ENCODE measurements around the gene MATN4.

The MATN4 gene

DNA sequence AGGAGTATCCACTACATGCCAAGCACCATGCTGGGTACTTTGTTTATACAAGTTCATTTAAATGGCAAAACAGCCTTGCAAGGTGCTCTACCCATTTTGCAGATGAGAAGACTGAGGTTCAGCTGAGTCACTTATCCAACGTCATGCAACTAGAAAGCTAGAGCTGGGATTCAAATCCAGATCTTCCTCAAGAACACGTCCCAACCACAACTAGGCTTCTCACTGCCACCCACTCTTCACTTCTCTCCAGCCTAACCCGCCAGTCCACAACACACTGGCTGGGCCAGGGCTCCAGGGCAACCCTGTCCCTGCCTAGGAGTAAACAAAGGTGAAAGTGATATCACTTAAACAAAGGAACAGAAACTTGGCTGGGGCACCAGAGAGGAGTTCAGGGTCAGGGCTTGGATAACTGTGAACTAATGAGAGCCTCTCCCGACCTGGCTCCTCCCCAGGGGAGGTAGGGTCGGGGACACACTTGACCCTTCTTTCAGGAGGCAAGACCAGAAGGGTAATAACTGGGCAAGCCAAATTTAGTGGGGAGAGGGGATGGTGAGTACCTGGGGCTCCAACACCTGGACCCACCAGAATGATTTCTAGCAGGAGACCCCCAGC lies 32.2 kb upstream of the MATN4 start:
- no peak for DNase-seq

DNA sequence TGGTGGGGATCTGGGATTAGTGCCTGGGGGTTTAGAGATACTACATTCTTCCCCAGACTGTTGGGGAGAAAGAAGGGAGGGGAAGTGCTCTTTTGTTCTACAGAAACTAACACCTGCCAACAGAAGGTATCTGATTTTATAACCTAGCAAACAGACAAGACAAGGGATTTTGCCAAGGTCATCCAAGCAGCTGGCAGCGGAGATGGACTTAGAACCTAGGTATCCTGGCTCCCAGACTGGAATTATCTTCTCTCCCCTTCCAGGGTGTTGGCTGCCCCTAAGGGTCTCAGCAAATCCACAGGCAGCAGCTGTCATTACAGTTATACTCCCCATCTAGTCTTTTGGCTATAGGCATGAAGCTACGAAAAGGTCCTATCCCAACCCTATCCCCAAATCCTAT lies 31.7 kb upstream of the MATN4 start:
- DNase-seq, result no peak

DNA sequence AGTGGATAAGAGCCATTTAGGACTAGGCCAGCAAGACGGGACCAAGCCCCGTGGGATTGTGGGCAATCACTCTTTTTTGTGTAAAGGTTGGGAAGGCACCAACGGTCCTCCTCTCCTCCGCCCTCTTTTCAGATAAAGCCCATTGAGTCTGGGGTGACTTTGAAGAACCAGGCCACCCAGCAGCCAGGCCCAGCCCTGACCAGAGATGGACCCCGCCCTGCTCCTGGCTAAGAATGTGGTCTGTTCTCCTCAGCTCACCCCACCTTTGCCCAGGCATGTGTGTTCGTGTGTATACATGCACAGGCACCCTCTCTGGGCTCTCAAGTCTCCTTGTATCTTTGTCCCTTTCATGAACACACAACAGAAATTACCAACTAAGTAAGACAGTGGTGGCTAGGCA lies 31.0 kb upstream of the MATN4 start:
- peak; percentile 89 for DNase-seq

DNA sequence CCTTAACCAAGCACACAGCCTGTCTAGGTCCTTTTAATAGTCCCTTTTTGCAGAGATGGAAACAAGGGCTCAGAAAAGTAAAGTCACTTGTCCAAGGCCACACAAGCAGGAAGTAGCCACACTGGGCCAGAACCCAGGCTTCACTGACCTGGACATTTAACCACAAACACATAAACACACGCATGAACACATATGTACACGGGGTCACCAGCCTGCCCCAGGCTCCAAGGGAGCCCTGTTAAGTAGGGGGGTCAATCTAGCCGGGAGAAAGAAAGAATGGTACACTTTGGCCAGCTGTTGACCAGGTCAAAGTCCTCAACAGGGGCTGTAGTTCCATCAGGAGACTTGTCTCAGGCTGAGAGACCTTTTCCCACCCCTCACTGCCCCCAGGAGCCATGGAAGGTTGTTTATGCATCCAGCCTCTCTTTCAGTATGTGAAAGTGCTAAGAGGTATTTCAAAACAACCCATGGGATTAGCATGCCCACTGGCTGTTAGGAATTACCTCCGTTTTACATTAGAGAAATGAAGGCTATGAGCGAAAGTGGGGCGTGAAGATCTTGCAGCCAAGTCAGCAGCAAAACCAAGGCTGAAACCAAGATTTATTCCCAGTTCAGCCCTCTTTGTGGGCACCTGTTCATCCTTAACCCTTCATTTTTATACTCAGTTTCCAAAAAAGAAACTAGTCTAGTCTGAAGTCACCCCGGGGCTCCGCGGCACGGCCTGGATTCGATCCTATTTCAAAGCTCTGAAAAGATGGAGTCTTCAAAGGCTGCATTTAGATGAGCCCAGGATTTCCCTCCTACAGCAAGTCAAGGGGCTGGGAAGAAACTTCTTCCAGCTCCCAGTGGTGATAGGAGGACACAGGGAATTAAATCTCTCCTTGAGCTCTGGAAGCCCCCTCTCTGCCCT lies 30.3 kb upstream of the MATN4 start:
- no peak for DNase-seq

DNA sequence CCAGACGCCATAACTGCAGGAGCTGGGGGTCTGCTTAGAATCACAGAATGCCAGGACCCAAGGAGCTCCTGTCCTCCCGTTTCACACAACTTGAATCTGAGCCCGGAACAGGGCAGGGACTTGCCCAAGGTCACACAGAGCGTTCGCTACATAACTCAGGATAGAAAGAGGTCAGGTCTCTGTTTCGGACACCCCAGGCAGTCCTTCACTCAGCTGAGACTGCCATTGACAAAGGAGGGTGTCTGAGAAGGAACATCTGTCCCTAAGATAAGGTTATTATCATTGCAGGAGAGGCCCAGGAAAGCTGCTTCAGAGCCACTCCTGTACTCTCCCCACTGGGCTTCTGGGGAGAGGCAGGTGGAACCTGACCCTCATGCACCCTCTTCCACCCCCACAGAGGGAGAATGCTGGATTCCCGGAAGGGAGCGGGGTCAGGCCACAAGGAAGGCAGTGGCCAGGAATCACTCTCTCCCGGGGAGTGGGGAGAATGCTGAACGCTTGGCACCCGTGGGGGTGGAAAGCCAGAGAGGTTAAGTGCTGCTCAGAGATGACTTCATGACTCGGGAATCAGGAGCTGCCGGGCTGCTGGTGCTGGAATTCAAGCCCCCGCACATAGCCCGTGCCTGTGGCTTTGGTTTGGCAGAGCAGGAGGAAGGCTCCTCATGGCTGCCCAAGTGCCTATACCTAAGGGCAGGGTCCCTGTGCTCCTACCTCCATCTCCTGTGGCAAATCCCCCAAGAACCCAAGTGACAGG lies 29.4 kb upstream of the MATN4 start:
- peak; percentile 75 for DNase-seq

DNA sequence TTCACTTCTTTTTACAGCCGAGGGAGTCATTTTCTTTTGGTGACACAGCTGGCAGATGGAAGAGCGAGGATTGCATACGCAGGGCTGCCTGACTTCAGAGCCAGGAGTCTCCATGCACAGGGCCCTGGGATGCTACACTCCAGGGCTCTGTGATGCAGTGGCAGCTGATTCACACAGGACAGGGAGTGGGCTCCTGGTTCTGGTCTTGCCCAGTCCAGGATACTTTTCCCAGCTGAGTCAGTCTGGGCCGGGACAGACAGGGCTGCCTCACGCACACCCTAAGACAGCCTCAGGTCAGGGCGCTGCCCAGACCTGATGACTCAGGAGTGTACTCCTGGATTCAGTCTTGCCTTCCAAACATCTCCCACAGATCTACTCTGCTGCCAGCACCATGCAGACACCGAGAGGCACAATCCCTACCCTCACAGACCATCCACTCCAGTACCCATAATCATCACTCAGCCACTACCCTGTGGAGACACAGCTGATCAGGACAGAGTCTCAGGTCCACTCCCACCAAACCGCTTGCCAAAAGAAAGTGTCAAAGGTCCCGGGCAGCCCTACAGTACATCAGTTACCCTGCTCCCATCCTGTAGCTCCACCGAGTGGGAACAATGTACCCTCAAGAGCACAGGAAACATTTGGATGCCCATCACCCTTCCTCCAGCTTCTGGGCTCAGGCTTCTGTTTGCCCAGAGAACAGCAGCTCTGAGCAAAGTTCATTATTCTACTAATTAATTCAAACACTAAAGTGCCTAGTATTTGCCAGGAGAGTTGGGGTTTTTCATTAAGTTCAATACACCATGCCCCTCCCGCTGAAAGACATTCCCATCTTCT lies 28.6 kb upstream of the MATN4 start:
- no peak for DNase-seq

DNA sequence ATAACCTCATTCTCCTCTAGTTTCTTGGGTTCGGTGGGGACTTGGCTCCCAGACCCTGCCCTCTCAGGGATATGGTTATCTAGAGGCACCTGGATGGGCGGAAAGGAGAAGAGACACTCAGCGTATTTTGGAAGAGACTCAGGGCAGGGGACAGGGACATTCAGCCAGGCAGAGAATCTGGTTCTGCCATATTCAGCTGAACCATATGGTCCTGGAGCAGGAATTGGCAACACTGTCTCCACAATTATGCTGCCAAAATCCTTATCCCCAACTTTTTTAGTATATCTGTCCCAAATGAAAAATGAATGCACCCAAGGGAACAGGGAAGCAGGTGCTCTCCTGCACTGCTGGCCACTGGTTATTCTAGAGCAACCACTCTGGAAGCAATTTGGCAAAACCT lies 22.4 kb upstream of the MATN4 start:
- DNase-seq, result no peak

DNA sequence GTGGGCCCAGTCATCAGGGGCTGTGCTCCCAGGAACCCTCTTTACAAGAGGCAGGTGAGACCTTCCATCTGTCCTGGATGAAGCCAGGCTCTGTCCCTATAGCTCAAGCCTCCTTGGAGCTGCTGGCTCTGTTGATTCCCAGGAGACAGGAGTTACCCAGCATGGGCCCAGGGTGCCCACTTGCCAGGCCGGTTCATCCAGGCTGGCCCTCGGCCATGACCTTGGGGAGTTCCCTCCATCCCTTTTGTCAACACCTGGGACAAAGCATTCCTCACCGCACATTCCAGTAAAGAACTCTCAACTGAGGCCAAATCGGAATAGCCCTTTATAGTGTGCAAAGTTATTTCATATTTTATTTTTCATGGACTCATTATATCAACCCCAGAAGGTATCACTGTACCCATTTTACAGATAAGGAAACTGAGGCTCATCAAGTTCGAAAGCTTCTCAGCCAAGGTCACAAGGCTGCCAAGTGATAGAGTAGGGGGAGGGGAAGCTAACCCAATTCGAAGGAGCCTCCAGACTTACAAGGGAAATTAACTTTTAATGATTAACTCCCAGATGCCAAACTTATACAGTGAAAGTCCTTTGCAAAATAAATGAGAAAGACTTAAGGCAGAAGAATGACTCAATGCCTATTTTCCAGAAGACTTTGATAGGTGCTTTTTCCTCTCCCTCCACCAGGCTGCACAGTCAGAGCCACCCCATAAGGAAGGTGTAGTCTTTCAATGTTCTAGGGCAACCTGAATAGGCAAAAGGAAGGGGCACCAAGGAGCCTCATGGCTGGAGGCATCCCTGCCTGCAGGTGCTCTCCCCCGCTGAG lies 21.6 kb upstream of the MATN4 start:
- DNase-seq, result no peak

DNA sequence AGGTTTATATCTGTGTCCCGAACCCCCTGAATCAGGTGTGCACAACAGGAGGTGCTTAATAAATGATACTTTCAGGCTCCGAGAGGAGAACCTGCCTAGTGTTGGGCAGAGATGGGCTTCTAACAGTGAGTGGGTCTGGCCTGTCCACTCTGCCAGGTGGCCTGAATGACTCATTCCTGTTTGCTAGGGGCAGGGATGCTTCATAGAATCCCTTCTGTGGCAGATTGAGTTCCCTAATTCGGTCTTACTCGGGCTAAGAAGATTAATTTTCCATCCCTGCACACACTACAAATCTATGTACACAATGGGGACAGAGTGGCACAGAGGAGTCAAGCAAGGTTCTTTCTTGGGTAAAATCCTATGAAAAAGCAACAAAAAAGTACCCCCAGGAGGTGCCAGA lies 20.4 kb upstream of the MATN4 start:
- DNase-seq, result no peak

DNA sequence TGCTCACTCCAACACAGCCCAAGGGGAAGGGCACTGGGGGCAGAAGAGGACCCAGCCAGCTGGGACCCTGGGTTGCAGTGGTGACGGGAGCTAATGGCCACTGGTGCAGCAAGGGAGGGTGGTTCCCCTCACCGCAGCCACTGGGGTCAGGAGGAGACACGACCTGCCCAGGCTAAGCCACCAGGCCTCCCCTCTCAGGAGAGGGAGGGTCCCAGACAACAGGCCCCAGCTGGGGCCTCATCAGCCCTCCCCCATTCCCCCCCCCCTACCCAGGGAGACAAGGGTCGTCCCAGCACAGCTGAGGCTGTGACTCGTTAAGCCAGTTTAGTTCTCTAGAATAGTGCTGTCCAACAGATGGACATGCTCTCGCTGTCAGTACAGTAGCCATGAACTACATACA lies 17.3 kb upstream of the MATN4 start:
- no peak for DNase-seq

DNA sequence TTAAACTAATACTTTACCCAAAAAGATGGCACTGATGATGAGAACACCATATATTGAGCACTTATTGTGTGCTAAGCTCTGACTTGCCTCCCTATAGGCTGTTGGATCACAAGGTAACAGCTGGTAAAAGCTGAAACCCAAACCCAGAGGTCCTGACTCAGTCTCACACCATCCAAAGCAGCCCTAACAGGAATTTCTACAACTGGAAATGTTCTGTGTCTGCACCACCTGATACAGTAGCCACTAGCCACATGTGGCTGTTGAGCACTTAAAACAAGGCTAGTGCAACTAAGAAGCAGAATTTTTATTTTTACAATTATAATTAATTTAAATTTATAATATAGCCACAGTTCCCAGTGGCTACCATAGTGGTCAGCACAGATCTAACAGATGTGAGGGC lies 15.6 kb upstream of the MATN4 start:
- DNase-seq, result no peak

DNA sequence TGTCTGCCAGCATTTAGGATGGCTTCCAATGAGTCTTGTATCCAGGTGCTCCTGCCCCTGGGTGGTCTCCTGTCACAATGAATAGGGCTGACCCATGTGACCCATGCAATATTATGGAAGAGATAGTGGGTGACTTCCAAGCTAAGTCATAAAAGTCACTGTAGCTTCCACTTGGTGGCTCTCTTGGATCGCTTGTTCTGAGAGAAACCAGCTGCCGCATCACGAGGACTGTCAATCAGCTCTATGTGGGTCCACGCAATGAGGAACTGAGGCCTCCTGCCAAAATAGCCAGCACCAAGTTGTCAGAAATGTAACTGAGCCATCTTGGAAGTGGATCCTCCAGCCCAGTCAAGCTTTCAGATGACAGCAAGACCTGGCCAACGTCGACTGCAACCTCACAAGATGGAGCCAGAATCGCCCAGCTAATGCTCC lies 14.9 kb upstream of the MATN4 start:
- DNase-seq, result peak; percentile 90

DNA sequence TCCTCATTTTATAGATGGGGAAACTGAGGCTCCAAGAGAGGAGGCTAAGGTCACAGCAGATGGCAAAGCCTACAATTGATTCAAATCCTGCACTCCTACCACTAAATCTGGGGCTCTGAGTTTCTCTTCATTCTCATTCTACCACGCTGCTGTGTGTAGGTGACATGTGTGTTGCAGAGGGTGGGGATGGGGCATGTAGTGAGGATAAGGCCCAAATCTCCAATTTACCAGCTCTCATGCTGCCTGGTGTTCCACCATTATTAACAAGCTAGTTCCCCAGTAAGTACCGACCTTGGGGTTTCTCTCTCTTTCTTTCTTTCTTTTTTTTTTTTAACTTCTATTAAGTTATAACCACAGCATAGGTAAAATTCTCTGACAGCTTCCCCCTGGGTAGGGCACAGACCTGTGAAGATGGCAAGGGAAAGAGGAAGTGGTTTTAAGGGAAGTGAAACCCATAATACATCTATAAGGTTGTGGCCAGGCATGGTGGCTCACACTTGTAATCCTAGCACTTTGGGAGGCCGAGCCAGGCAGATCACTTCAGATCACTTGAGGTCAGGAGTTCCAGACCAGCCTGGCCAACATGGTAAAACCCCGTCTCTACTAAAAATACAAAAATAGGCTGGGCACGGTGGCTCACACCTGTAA lies 13.0 kb upstream of the MATN4 start:
- no peak for DNase-seq

DNA sequence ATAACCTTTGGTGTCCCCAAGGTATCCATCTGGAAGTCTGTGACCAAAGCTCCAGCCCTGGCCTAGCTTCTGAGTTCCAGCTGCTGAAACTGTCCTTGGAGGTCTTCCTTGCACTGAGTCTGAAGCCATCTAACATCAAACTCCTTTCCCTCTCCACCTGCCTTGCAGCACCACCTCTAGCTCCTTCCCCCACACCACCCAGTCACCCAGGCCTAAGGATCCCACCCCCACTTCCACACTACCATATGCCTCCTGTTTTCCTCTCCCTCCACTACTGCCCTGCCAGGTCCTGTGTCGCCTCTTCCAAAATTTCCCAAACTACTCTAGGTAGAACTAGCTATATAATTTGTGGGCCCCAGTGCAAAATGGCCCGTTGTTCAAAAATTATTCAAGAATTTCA lies 10.8 kb upstream of the MATN4 start:
- DNase-seq, result no peak

DNA sequence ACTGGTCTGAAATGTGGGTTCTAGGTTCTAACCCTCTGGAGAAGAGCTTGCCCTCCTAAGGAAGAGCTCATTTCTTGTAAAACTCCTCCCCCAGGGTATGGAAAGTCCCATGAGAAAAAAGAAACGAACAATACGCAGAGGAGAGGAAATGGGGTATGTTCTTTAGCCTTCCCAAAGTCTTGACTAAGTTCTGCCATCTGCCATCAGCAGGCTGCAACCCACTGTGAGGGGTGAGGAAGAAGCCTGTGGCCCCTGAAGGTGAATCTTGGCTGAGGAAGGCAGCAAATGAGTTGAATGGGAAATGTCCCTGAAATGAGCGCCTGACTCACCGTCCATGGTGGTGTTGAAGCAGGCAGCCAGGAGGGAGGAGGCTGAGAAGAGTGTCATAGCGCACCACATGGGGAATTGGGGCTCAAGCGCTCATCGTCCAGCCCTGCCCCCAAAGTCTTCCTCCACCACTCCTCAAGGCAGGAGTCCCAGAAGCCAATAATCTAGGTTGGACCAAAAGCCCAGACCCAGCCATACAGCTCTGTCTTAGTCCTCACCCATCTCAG lies 10.4 kb upstream of the MATN4 start:
- no peak for DNase-seq

DNA sequence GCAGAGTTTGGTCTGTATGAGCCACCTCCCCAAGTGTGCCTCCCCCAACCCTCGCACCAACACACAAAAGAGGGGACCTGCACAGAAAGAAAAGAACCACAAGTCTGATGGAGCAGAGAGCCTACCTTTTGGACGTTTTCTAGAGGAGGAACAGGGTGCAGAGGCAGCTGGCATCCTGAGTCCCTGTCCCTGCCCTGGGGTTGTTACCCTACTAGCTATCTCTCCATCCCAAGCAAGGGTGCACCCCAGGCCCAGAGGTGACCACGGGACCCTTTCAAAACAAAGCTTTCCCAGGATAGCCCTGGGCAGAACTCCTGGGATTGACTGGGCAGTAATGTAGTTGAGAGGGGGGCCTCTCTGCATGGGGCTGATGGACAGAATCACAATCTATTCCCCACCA lies 9.7 kb upstream of the MATN4 start:
- no peak for DNase-seq

DNA sequence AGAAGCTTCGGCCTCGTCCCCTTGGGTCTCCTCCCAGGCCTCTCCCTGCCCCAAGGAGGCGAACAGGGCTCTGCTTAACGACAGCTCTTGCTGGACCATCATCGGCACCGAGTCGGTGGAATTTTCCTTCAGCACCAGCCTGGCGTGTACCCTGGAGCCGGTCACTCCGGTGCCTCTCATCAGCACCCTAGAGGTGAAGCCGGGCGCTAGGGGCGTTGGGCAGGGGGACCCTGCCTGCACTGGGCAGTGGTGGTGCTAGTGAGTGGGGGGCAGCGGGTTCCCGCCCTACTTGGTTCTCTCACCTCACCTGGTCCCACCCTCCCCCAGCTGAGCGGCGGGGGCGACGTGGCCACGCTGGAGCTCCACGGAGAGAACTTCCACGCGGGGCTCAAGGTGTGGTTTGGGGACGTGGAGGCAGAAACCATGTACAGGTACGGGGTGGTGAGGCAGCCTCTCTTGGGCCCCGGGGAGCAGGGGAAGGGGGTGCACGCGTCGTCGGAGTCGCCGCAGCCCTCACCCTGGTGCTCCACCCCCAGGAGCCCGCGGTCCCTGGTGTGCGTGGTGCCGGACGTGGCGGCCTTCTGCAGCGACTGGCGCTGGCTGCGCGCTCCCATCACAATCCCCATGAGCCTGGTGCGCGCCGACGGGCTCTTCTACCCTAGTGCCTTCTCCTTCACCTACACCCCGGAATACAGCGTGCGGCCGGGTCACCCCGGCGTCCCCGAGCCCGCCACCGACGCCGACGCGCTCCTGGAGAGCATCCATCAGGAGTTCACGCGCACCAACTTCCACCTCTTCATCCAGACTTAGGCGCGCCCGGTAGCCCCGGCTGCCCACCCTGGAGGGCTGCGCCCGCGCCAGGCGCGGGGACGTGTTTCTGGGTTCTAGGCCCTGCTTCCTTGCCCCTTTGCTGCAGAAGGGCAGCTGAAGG lies 8.3 kb upstream of the MATN4 start:
- no peak for DNase-seq

DNA sequence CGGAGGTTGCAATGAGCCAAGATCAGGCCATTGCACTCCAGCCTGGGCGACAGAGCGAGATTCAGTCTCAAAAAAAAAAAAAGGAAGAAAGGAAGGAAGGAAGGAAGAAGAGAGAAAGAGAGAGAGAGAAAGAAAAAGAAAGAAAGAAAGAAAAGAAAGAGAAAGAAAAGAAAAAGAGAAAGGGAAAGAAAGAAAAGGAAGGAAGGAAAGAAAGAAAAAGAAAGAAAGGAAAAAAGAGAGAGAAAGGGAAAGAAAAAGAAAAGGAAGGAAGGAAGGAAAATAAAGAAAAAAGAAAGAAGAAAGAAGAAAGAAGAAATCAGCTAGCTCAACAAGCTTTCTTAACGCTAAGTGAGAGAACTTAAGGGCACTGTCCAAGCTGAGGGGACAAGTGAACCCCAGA lies 7.6 kb upstream of the MATN4 start:
- no peak for DNase-seq

DNA sequence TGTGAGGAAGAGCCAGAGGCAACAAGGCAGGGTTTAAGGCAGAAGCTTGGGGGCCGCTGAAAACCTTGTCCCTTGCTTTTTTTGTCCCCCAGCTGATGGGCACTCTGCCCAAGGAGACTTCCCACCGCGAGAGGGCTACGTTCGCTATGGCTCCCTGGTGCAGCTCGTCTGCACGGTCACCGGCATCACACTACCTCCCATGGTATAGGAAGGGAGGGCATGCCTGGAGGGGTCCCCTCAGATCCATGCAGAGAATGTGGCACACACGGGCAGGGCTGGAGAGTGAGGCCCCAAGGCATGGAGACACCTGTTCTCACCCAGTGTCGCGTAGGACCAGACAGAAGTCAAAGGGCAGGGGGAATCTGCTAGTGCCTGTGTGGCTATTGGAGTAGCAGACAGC lies 5.8 kb upstream of the MATN4 start:
- no peak for DNase-seq
